Right atrium auricular region (tissue), 2 donors: ENCODE measurements around the gene PGM1. TPM values are rescaled to one million over a fixed set of nuclear protein-coding genes. Genes with fewer than 3 reads are reported as not detected.

Source experiments
- DNase-seq: peaks from one replicate; pipeline ENCODE4 v3.0.0-alpha.2; 2019; ENCODE audit warnings: low spot score
- H3K27ac ChIP-seq, 2 donors: fragments of 200-600 bp; sonication (generic); 1 replicate in 1 of 2; 2 replicates in 1 of 2; pipeline ENCODE4 v1.5.1; 2016 to 2019
- H3K27me3 ChIP-seq, 2 donors: fragments of 200-600 bp; sonication (generic); one replicate each; pipeline versions ENCODE4 v1.5.1 to v1.6.0; 2017 to 2019
- H3K36me3 ChIP-seq: fragments of 200-600 bp; sonication (generic); one replicate; pipeline ENCODE4 v1.5.1; 2016
- H3K4me1 ChIP-seq, 2 donors: fragments of 200-600 bp; sonication (generic); one replicate each; pipeline versions ENCODE4 v1.5.1 to v1.6.0; 2017 to 2019
- H3K4me3 ChIP-seq, 2 donors: fragments of 200-600 bp; sonication (generic); 1 replicate in 1 of 2; 2 replicates in 1 of 2; pipeline ENCODE4 v1.5.1; 2017 to 2019; ENCODE audit warnings: mild to moderate bottlenecking in 1 of 2, moderate library complexity in 1 of 2
- H3K9me3 ChIP-seq, 2 donors: fragments of 200-600 bp; sonication (generic); one replicate each; pipeline ENCODE4 v1.5.1; 2019
- CTCF ChIP-seq, 2 donors: fragments of 200-600 bp; sonication (generic); IDR thresholded peaks; one replicate each; pipeline ENCODE4 v1.5.1; 2019; ENCODE audit warnings: antibody characterized with exemption in 2 of 2
- total RNA-seq, 2 donors: library from RNA; depleted of rRNA; stranded (reverse); fragments of >200 nt; gene quantifications; one replicate each; pipeline ENCODE4 v1.1.0, GENCODE V29; 2016

The PGM1 gene
- total RNA-seq, 2 donors from 2014 or later, result 171 to 258 TPM

GRCh38 chr1:63641615-63642014, 48.4 kb downstream of the PGM1 start:
- Histone ChIP-seq H3K4me1 (peaks cover 0 to 28% of the 10 kb centered on the region in 2 donors), H3K9me3 (no peaks in the 10 kb centered on the region), H3K4me3 (no peak overlapping the region), H3K36me3 (peaks cover 34% of the 10 kb centered on the region), H3K27ac (no peak overlapping the region), H3K27me3 (no peaks in the 10 kb centered on the region)
- DNase-seq, result no peak
- TF ChIP-seq CTCF (IDR thresholded peaks at IDR 0.05), result no peak

DNA sequence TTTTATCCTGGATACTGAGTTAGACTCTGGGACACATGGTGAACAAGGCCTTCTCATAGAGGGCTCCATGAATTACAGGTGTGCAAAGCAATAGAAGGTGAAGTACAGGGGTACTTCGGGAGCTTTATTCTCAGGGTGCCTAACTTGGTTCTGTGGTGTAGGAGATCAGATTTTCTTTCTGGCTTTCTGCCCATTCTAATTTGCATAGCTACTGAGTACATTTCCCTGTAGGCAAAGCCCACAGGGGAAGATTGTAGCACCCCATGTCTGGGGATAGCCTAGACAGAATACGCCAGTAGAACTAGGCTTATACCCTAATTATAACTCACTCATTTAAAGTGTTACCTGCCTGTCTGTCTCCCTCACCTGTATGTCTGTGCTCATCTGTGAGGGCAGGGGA, 49.7 kb downstream of the PGM1 start:
- Histone ChIP-seq H3K36me3 (peaks cover 22% of the 10 kb centered on the region), H3K4me3 (no peak overlapping the region), H3K4me1 (peaks cover 0 to 28% of the 10 kb centered on the region in 2 donors), H3K27me3 (no peaks in the 10 kb centered on the region), H3K9me3 (no peaks in the 10 kb centered on the region), H3K27ac (peak overlapping the region; percentile 63 to 77)
- TF ChIP-seq CTCF (IDR thresholded peaks at IDR 0.05), result no peak
- DNase-seq, result no peak

GRCh38 chr1:63643517-63643916, 50.3 kb downstream of the PGM1 start:
- Histone ChIP-seq H3K4me1 (peaks cover 0 to 28% of the 10 kb centered on the region in 2 donors), H3K4me3 (no peak overlapping the region), H3K27ac (peak overlapping the region; percentile 63 to 77), H3K9me3 (no peaks in the 10 kb centered on the region), H3K27me3 (no peaks in the 10 kb centered on the region), H3K36me3 (peaks cover 24% of the 10 kb centered on the region)
- no peak for TF ChIP-seq CTCF (IDR thresholded peaks at IDR 0.05)
- no peak for DNase-seq

- H3K36me3 ChIP-seq, result peaks cover 24% of the 10 kb centered on the region
- DNase-seq, result no peak
- H3K27ac ChIP-seq, result peak overlapping the region; percentile 63 to 77
- TF ChIP-seq CTCF (IDR thresholded peaks at IDR 0.05), result no peak
- H3K9me3 ChIP-seq, result no peaks in the 10 kb centered on the region
- H3K27me3 ChIP-seq, result no peaks in the 10 kb centered on the region
- H3K4me3 ChIP-seq, result no peak overlapping the region
- H3K4me1 ChIP-seq, result peaks cover 0 to 28% of the 10 kb centered on the region in 2 donors
Observed at GRCh38 chr1:63643926-63644325, 50.7 kb downstream of the PGM1 start.

DNA sequence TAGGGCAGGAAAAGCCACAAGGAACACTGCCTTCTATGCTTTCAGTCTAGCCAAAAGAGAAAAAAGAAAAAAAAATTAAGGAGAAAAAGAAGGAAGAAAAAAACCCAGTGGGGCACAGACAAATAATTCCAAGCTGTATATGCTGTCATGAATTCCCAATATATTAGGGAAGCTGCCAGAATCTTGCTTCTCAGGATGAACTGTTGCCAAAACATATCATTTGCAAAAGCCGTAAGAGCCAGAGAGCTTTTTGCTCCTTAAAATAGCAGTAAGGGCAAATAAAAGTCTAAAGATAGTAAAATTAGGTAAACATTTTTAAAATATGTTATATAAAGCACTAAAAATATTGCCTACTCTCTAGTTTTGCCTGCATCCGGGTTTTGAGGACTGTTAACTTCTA, 52.1 kb downstream of the PGM1 start:
- no peaks in the 10 kb centered on the region for H3K9me3 ChIP-seq
- DNase-seq, result no peak
- H3K27ac ChIP-seq, result peak overlapping the region; percentile 2 to 77
- H3K27me3 ChIP-seq, result no peaks in the 10 kb centered on the region
- peaks cover 23% of the 10 kb centered on the region for H3K36me3 ChIP-seq
- peaks cover 0 to 28% of the 10 kb centered on the region in 2 donors for H3K4me1 ChIP-seq
- H3K4me3 ChIP-seq, result no peak overlapping the region
- no peak for TF ChIP-seq CTCF (IDR thresholded peaks at IDR 0.05)

- H3K36me3 ChIP-seq, result peaks cover 27% of the 10 kb centered on the region
- H3K9me3 ChIP-seq, result no peaks in the 10 kb centered on the region
- no peaks in the 10 kb centered on the region for H3K27me3 ChIP-seq
- no peak overlapping the region for H3K4me3 ChIP-seq
- H3K27ac ChIP-seq, result no peak overlapping the region
- TF ChIP-seq CTCF (IDR thresholded peaks at IDR 0.05), result no peak
- H3K4me1 ChIP-seq, result peaks cover 0 to 21% of the 10 kb centered on the region in 2 donors
- no peak for DNase-seq
Observed at GRCh38 chr1:63648689-63649088, 55.5 kb downstream of the PGM1 start.
